Kidney (tissue), 14 donors: Measurements from ENCODE around the gene PGM2. TPM values are rescaled to one million over a fixed set of nuclear protein-coding genes. Genes with fewer than 3 reads are reported as not detected.

ENCODE experiments used
- DNase-seq, 5 donors: peaks; one replicate each; pipeline ENCODE4 v3.0.0-alpha.2; 2013 to 2020
- FAIRE-seq: peaks from 2 replicates; lab custom pipeline; 2012; peaks lifted over from hg19 to GRCh38; lab: Jason Lieb, UNC
- H3K27ac ChIP-seq, 2 donors: one replicate each; pipeline ENCODE4 v1.7.0; 2013; ENCODE audit warnings: low read depth in 2 of 2, low read length in 2 of 2, inconsistent platforms in 1 of 2
- H3K27me3 ChIP-seq: one replicate; pipeline ENCODE4 v1.7.1; 2013; ENCODE audit warnings: low read length, inconsistent platforms; ENCODE audit not compliant: control insufficient read depth, insufficient read depth
- H3K36me3 ChIP-seq, 3 donors: one replicate each; pipeline versions ENCODE4 v1.7.0 to v1.7.1; 2013; ENCODE audit warnings: low read length in 3 of 3, control low read depth in 1 of 3, inconsistent platforms in 1 of 3; ENCODE audit not compliant: insufficient read depth in 3 of 3, control insufficient read depth in 2 of 3
- H3K4me1 ChIP-seq, 3 donors: one replicate each; pipeline versions ENCODE4 v1.7.0 to v1.7.1; 2013; ENCODE audit warnings: low read length in 3 of 3, inconsistent platforms in 1 of 3, low read depth in 1 of 3; ENCODE audit not compliant: control insufficient read depth in 2 of 3, insufficient read depth in 2 of 3
- H3K4me3 ChIP-seq, 3 donors: one replicate each; pipeline versions ENCODE4 v1.7.0 to v1.8.1; 2013; ENCODE audit warnings: low read length in 3 of 3, control low read depth in 1 of 3, inconsistent platforms in 1 of 3
- H3K9ac ChIP-seq, 3 donors: one replicate each; pipeline versions ENCODE4 v1.7.0 to v1.7.1; 2013; ENCODE audit warnings: low read length in 3 of 3, control low read depth in 1 of 3, inconsistent platforms in 1 of 3
- H3K9me3 ChIP-seq, 3 donors: one replicate each; pipeline versions ENCODE4 v1.7.0 to v1.7.1; 2013; ENCODE audit warnings: low read length in 3 of 3, control low read depth in 1 of 3, inconsistent platforms in 1 of 3; ENCODE audit not compliant: control insufficient read depth in 2 of 3, insufficient read depth in 1 of 3
- CTCF ChIP-seq: IDR thresholded peaks from 3 replicates; pipeline ENCODE4 v1.5.1; 2012; ENCODE audit warnings: mild to moderate bottlenecking, moderate library complexity, borderline replicate concordance; ENCODE audit not compliant: insufficient read depth; ENCODE audit errors: extremely low read depth
- intact Hi-C: fragments of 100-400 bp; cut with DNase I; formaldehyde crosslinking; loops from one replicate; pipeline ENCODE4 v1.11.1; 2022
- polyA plus RNA-seq: library from polyadenylated mRNA; stranded (reverse); fragments of 350-450 nt; fragmentation: Illumina TruSeq; extraction: RNeasy Lipid Tissue Mini Kit (QIAGEN cat#74804); gene quantifications from one replicate; pipeline ENCODE4 v1.2.3, GENCODE V29; 2014; ENCODE audit warnings: low read depth, low replicate concordance; ENCODE audit not compliant: insufficient read depth
- total RNA-seq: library from RNA; stranded (reverse); fragmentation: NEBNext Ultra II Directional; extraction: Animal tissue kit (Norgen Biotek cat#: 25700); gene quantifications from one replicate; pipeline ENCODE4 v1.2.1, GENCODE V29; 2021
- donor health status: control.
- donor health status: control.
- donor health status: control.
- donor health status: control.
- donor health status: control.
- donor health status: DM: yes; HTN: yes; CAD: no.
- donor health status: Normal renal cell carcinoma (clear cell type).

The PGM2 gene
- total and polyA plus RNA-seq, 2 donors from 2014 or later, result 15.5 to 30.7 TPM

- intact Hi-C loops, result no loop called here
- H3K4me3 ChIP-seq, result no peak overlapping the region
- no peaks in the 10 kb centered on the region for H3K9me3 ChIP-seq
- H3K4me1 ChIP-seq, result no peaks in the 10 kb centered on the region
- H3K27ac ChIP-seq, result no peak overlapping the region
- FAIRE-seq (no peak), DNase-seq (no peak)
- H3K36me3 ChIP-seq, result no peaks in the 10 kb centered on the region
- H3K27me3 ChIP-seq, result no peaks in the 10 kb centered on the region
- no peak overlapping the region for H3K9ac ChIP-seq
- no peak for TF ChIP-seq CTCF
Measured at GRCh38 chr4:37903901-37904300, 77.4 kb downstream of the PGM2 start.

- FAIRE-seq (no peak), DNase-seq (peak in 1 of 5 donors; percentile 39)
- no peak for TF ChIP-seq CTCF
- intact Hi-C loops, result no loop called here
- Histone ChIP-seq H3K27ac (no peak overlapping the region), H3K9ac (no peak overlapping the region), H3K36me3 (no peaks in the 10 kb centered on the region), H3K9me3 (no peaks in the 10 kb centered on the region), H3K4me1 (no peaks in the 10 kb centered on the region), H3K4me3 (no peak overlapping the region), H3K27me3 (no peaks in the 10 kb centered on the region)
Measured at GRCh38 chr4:37904824-37905223, 78.3 kb downstream of the PGM2 start.

- Histone ChIP-seq H3K27ac (no peak overlapping the region), H3K9ac (no peak overlapping the region), H3K4me1 (no peaks in the 10 kb centered on the region), H3K27me3 (no peaks in the 10 kb centered on the region), H3K4me3 (no peak overlapping the region), H3K9me3 (no peaks in the 10 kb centered on the region), H3K36me3 (no peaks in the 10 kb centered on the region)
- intact Hi-C loops, result no loop called here
- no peak for TF ChIP-seq CTCF
- DNase-seq, result no peak
- no peak for FAIRE-seq
Measured at GRCh38 chr4:37905533-37906169, 79.2 kb downstream of the PGM2 start.
